Measurements from ENCODE around the gene SLC15A3.

GRCh38 chr11:60977224-60977623 is 25.2 kb upstream of the SLC15A3 start:
- no peak for TF ChIP-seq NFYB (CRISPR knock-in tag; conservative IDR thresholded peaks at IDR 0.05; ENCODE audit: low read depth)
- no peak for TF ChIP-seq CBFB (CRISPR knock-in tag; IDR thresholded peaks at IDR 0.05; ENCODE audit: low read depth)
- no peak for TF ChIP-seq NR3C1 (CRISPR knock-in tag; conservative IDR thresholded peaks at IDR 0.05; ENCODE audit: low read depth)
- TF ChIP-seq SMAD3 (CRISPR knock-in tag; IDR thresholded peaks at IDR 0.05; ENCODE audit: borderline replicate concordance): no peak
- no peak for TF ChIP-seq CTCF (IDR thresholded peaks at IDR 0.05)
- TF ChIP-seq NFE2L1 (CRISPR knock-in tag; IDR thresholded peaks at IDR 0.05): no peak
- TF ChIP-seq FOXK1 (CRISPR knock-in tag; IDR thresholded peaks at IDR 0.05): no peak
- no peak for TF ChIP-seq JUN (CRISPR knock-in tag; IDR thresholded peaks at IDR 0.05)
